Mucosa of rectum (tissue), 2 donors: ENCODE measurements around the gene SUCNR1.
A peak's percentile ranks its signal among the peaks of the same experiment; 100 is the strongest.
"Not testable (repeated sequence)": the region's sequence is repeated elsewhere in the genome, so short reads cannot be mapped to it uniquely, and the experiment has no call there.

ENCODE experiments used
- H3K27ac ChIP-seq, 2 donors: one replicate each; pipeline ENCODE4 v1.7.0; 2013; ENCODE audit warnings: inconsistent platforms in 2 of 2, low read depth in 2 of 2, low read length in 2 of 2
- H3K27me3 ChIP-seq, 2 donors: one replicate each; pipeline ENCODE4 v1.7.0; 2013; ENCODE audit warnings: low read length in 2 of 2; ENCODE audit not compliant: control insufficient read depth in 2 of 2, insufficient read depth in 2 of 2
- H3K36me3 ChIP-seq, 2 donors: one replicate each; pipeline ENCODE4 v1.7.0; 2013; ENCODE audit warnings: low read length in 2 of 2; ENCODE audit not compliant: control insufficient read depth in 2 of 2, insufficient read depth in 2 of 2
- H3K4me1 ChIP-seq, 2 donors: one replicate each; pipeline ENCODE4 v1.7.0; 2013; ENCODE audit warnings: low read length in 2 of 2, mild to moderate bottlenecking in 1 of 2; ENCODE audit not compliant: control insufficient read depth in 2 of 2, insufficient read depth in 2 of 2
- H3K4me3 ChIP-seq, 2 donors: one replicate each; pipeline ENCODE4 v1.7.0; 2013; ENCODE audit warnings: low read length in 2 of 2
- H3K9ac ChIP-seq, 2 donors: one replicate each; pipeline ENCODE4 v1.7.0; 2013; ENCODE audit warnings: low read length in 2 of 2, low read depth in 1 of 2, mild to moderate bottlenecking in 1 of 2
- H3K9me3 ChIP-seq, 2 donors: one replicate each; pipeline ENCODE4 v1.7.0; 2013; ENCODE audit warnings: low read length in 2 of 2; ENCODE audit not compliant: control insufficient read depth in 2 of 2
- donor health status: healthy.
- donor health status: Normal muscosa, but diverticular disease.

SUCNR1 gene

DNA sequence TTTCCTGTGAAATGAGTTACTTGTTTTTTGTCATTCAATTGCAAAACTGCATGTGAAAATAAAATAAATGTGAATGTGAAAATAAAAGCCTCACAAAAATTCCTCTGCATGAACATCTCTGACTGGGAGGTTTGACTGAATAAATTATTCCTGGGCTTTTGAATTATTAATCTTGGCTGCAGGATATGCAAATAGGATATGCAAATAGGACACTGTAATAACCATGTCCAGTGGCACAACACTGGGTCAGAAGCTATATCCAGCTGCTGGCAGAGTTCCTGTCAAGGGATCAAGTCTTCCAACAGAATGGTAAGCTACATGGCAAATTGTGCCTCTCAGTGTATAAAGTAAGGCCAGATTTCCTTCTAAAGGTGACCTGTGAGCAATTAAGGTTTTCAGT, at the start of gene SUCNR1:
Gene SUCNR1, plus strand, starts transcription at position 246 of the 400 bp plus-strand sequence. CDS start 6,250 bp downstream, outside the sequence.
- H3K4me3 ChIP-seq = no peak within 1 kb of the TSS
- no peaks in the 10 kb centered on the region for H3K36me3 ChIP-seq
- no peaks in the 10 kb centered on the region for H3K27me3 ChIP-seq
- H3K9me3 ChIP-seq = no peaks in the 10 kb centered on the region
- H3K4me1 ChIP-seq = no peaks in the 10 kb centered on the region
- no peak within 1 kb of the TSS for H3K27ac ChIP-seq
- no peak within 1 kb of the TSS for H3K9ac ChIP-seq

DNA sequence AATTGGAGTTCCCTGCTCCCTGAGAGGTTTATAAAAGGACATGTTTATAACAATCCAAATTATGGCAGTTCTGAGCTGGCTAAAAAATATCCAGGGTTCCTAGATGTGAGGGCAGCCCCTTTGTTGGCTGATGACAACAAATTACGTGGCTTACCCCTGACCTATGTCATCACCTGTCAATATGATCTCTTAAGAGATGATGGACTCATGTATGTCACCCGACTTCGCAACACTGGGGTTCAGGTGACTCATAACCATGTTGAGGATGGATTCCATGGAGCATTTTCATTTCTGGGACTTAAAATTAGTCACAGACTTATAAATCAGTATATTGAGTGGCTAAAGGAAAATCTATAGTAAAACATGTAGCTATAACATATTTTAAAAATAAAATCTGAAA, 45.6 kb upstream of the SUCNR1 start:
- Histone ChIP-seq H3K4me3 (no peak overlapping the region), H3K9me3 (no peaks in the 10 kb centered on the region), H3K9ac (no peak overlapping the region), H3K27me3 (no peaks in the 10 kb centered on the region), H3K4me1 (no peaks in the 10 kb centered on the region), H3K36me3 (no peaks in the 10 kb centered on the region), H3K27ac (no peak overlapping the region)

DNA sequence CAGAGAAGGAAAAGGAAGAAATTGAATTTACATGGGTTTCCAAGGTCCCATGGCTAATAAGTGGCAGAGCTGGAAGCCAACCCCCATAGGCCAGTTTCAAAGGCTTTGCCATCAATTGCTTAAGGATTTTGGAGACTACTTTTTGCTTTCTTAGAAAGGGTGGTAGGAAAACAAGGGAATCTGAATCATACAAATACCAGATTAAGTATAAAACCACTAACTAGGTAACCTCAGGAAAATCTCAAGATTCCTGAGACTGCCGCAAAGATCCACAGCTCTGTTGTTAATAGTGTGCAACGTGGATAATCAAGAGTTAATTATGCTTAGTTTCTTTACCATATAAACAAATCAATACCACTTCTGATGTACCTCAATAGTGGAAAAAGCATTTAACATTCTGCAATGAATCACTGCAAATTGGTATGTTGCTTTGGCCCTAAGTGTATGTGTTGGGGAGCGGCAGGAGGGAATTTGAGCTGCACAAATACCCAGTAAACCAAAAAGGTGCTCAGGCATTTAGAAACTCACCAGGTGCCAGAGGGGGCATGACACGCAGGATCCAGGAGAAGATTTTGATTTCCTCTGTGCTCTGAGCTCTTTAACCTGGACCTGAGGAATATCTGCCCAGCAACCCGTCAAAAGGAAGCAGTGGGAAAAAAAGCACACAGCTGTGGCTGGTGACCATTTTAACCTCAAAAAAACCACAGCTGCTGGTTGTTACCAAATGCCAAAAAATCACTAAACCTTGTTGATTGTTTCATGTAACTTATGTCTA, 37.5 kb upstream of the SUCNR1 start:
- H3K36me3 ChIP-seq = no peaks in the 10 kb centered on the region
- H3K4me1 ChIP-seq = peaks cover 0 to 2% of the 10 kb centered on the region in 2 donors
- no peak overlapping the region for H3K9ac ChIP-seq
- H3K4me3 ChIP-seq = no peak overlapping the region
- H3K27ac ChIP-seq = no peak overlapping the region
- H3K27me3 ChIP-seq = peaks cover 0 to 2% of the 10 kb centered on the region in 2 donors
- H3K9me3 ChIP-seq = no peaks in the 10 kb centered on the region

DNA sequence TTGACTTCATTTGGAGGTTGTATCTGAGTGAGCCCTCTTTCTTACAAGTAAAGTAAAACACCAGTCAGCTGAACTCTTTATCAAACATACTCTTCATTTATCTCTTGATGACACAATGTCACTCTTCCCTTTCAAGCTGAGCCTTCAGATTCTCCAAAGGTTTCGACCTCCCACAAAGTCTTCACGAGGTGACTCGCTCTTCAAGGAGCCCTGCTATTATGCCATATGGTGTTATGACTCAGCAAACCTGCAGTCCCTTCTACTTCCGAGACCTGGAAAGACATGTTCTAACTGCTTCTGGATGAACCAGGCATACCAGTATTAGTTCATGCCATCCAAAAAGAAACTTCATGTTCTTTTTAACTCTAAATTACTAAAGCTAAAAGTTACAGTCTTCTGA, 36.4 kb upstream of the SUCNR1 start:
- Histone ChIP-seq H3K4me1 (peaks cover 0 to 2% of the 10 kb centered on the region in 2 donors), H3K4me3 (no peak overlapping the region), H3K27ac (no peak overlapping the region), H3K9me3 (no peaks in the 10 kb centered on the region), H3K36me3 (no peaks in the 10 kb centered on the region), H3K9ac (no peak overlapping the region), H3K27me3 (peaks cover 0 to 2% of the 10 kb centered on the region in 2 donors)

- Histone ChIP-seq H3K27ac (no peak overlapping the region), H3K4me1 (peaks cover 0 to 2% of the 10 kb centered on the region in 2 donors), H3K36me3 (no peaks in the 10 kb centered on the region), H3K27me3 (peaks cover 0 to 2% of the 10 kb centered on the region in 2 donors), H3K4me3 (peak overlapping the region in 1 of 2 donors; percentile 34), H3K9me3 (no peaks in the 10 kb centered on the region), H3K9ac (no peak overlapping the region)
Measured at GRCh38 chr3:151838574-151839312, 34.7 kb upstream of the SUCNR1 start.

DNA sequence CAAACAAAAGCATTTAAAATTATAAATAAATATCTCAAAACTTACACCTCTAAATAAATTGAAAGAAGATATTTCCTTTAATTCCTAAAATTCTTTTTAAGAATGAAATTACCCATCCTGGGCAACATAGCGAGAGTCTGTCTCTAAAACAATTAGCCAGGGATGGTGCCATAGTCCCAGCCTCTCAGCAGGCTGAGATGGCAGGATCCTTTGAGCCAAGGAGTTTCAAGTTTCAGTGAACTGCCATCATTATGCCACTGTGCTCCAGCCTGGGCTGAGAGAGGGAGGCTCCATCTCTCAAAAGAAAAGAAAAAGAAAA, 34.2 kb upstream of the SUCNR1 start:
- Histone ChIP-seq H3K4me3 (no peak overlapping the region), H3K9ac (no peak overlapping the region), H3K9me3 (no peaks in the 10 kb centered on the region)

DNA sequence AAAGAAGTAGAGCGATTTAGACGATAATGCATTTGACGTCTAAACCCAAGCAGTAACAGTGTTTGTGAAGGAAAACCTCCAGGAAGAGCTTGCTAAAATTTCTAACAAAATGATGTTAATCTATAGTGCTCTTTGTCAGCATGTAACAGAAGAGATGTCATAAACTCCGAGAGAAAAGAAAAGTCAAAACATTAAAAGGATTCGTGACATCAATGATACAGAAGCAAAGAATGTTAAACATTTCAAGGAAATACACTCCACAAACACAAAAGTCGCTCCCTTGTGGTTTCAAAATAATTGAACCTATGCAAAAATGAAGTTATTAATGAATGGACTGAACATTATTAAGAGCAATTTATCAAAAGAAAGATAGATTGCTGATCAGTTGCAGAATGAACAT, 31.6 kb upstream of the SUCNR1 start:
- Histone ChIP-seq H3K27ac (no peak overlapping the region), H3K4me3 (no peak overlapping the region), H3K36me3 (no peaks in the 10 kb centered on the region), H3K27me3 (peaks cover 0 to 2% of the 10 kb centered on the region in 2 donors), H3K9ac (no peak overlapping the region), H3K4me1 (peaks cover 0 to 2% of the 10 kb centered on the region in 2 donors), H3K9me3 (no peaks in the 10 kb centered on the region)

More for the DNA sequence above, 34.2 kb upstream of the SUCNR1 start:
- Histone ChIP-seq H3K36me3 (no peaks in the 10 kb centered on the region), H3K27ac (no peak overlapping the region), H3K27me3 (peaks cover 0 to 2% of the 10 kb centered on the region in 2 donors), H3K4me1 (peaks cover 0 to 2% of the 10 kb centered on the region in 2 donors)

GRCh38 chr3:151843275-151843674, 30.2 kb upstream of the SUCNR1 start:
- H3K36me3 ChIP-seq = no peaks in the 10 kb centered on the region
- no peaks in the 10 kb centered on the region for H3K9me3 ChIP-seq
- no peak overlapping the region for H3K27ac ChIP-seq
- peaks cover 0 to 2% of the 10 kb centered on the region in 2 donors for H3K4me1 ChIP-seq
- no peak overlapping the region for H3K9ac ChIP-seq
- H3K27me3 ChIP-seq = peaks cover 0 to 2% of the 10 kb centered on the region in 2 donors
- no peak overlapping the region for H3K4me3 ChIP-seq

DNA sequence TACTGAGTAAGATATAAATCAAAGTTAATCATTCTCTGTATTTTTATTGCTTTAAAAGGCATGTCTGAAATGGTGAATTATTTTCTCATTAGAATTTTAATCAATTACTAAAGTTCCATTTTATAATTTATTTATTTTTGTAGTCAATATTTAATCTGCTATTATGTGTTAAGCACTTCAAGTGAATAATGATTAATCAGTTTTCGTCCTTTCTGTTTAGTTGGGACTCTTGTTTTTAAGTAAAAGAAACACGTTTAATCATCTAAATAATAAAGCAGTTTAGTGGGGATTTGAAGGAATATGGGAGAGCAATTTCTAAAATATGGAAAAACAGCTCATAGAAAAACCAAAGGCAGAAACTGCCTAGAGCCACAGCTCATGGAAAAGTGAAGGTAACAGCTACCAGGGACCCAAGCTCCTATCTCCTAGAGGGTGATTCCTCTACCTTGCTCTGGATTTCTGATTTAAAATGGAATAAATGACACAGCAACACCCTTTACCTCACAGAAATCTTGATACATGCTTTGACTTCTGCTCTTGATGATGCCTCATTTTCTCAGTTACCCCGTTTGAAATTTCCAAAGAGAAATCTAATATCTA, 28.0 kb upstream of the SUCNR1 start:
- H3K9ac ChIP-seq = no peak overlapping the region
- H3K4me3 ChIP-seq = no peak overlapping the region
- no peaks in the 10 kb centered on the region for H3K9me3 ChIP-seq
- H3K36me3 ChIP-seq = no peaks in the 10 kb centered on the region
- H3K4me1 ChIP-seq = no peaks in the 10 kb centered on the region
- H3K27ac ChIP-seq = no peak overlapping the region
- H3K27me3 ChIP-seq = no peaks in the 10 kb centered on the region

- H3K27me3 ChIP-seq, H3K36me3 ChIP-seq, H3K9me3 ChIP-seq, H3K9ac ChIP-seq, H3K27ac ChIP-seq, H3K4me1 ChIP-seq, H3K4me3 ChIP-seq: not testable (repeated sequence)
Measured at GRCh38 chr3:151850065-151850464, 23.4 kb upstream of the SUCNR1 start.
